GM23338 (cell line): Measurements from ENCODE around the gene PTX3. TPM values are rescaled to one million over a fixed set of nuclear protein-coding genes. Genes with fewer than 3 reads are reported as not detected.

Experiments
- ATAC-seq: fragments of 200-7000 bp; cut with Tn5 transposase; 3 replicates; pipeline ENCODE4 v1.9.1; 2020
- DNase-seq: peaks from one replicate; pipeline ENCODE4 v3.0.0-alpha.2; 2015; ENCODE audit warnings: low spot score
- H2AFZ ChIP-seq: fragments of 200-600 bp; sonication (generic); 2 replicates; pipeline ENCODE4 v1.8.0; 2016; ENCODE audit warnings: antibody characterized with exemption, mild to moderate bottlenecking, moderate library complexity
- H3F3A ChIP-seq: fragments of 200-600 bp; sonication (generic); replicated peaks from 2 replicates; pipeline ENCODE4 v1.8.0; 2017; ENCODE audit warnings: antibody characterized with exemption, mixed run types, low read depth
- H3K27ac ChIP-seq: fragments of 200-600 bp; sonication (generic); 2 replicates; pipeline ENCODE4 v1.6.1; 2016; ENCODE audit warnings: low read depth
- H3K27me3 ChIP-seq: fragments of 200-600 bp; sonication (generic); 2 replicates; pipeline ENCODE4 v1.8.0; 2016; ENCODE audit warnings: mild to moderate bottlenecking, mixed run types, moderate library complexity; ENCODE audit not compliant: insufficient read depth
- H3K36me3 ChIP-seq: fragments of 200-600 bp; sonication (generic); 2 replicates; pipeline ENCODE4 v1.8.0; 2016; ENCODE audit warnings: mild to moderate bottlenecking; ENCODE audit not compliant: insufficient read depth
- H3K4me1 ChIP-seq: fragments of 200-600 bp; sonication (generic); 2 replicates; pipeline ENCODE4 v1.8.0; 2016; ENCODE audit warnings: mild to moderate bottlenecking, moderate library complexity; ENCODE audit not compliant: insufficient read depth
- H3K4me2 ChIP-seq: fragments of 200-600 bp; sonication (generic); 2 replicates; pipeline ENCODE4 v1.7.1; 2017; ENCODE audit warnings: mixed run types
- H3K4me3 ChIP-seq: fragments of 200-600 bp; sonication (generic); 2 replicates; pipeline ENCODE4 v1.6.1; 2016; ENCODE audit warnings: mixed run types
- H3K79me2 ChIP-seq: fragments of 200-600 bp; sonication (generic); replicated peaks from 2 replicates; pipeline ENCODE4 v1.8.0; 2017; ENCODE audit warnings: mild to moderate bottlenecking; ENCODE audit not compliant: insufficient read depth
- H3K9me2 ChIP-seq: fragments of 200-600 bp; sonication (generic); 2 replicates; pipeline ENCODE4 v1.8.0; 2017; ENCODE audit not compliant: insufficient read depth
- H4K20me1 ChIP-seq: fragments of 200-600 bp; sonication (generic); replicated peaks from 2 replicates; pipeline ENCODE4 v1.8.0; 2017; ENCODE audit warnings: mild to moderate bottlenecking; ENCODE audit not compliant: insufficient read depth
- H3K27ac Mint-ChIP-seq: 2 replicates; pipeline ENCODE4 v1.8.0; 2020; ENCODE audit warnings: inconsistent platforms, mild to moderate bottlenecking, moderate library complexity, mixed read lengths
- H3K27me3 Mint-ChIP-seq: 3 replicates; pipeline ENCODE4 v1.8.0; 2022; ENCODE audit warnings: low read depth, mild to moderate bottlenecking, moderate library complexity, mixed read lengths, inconsistent platforms; ENCODE audit not compliant: insufficient read depth, poor library complexity
- H3K36me3 Mint-ChIP-seq: 3 replicates; pipeline ENCODE4 v1.8.0; 2021; ENCODE audit warnings: low read depth, mild to moderate bottlenecking, inconsistent platforms, moderate library complexity, mixed read lengths
- H3K4me1 Mint-ChIP-seq: 3 replicates; pipeline ENCODE4 v1.8.0; 2020; ENCODE audit warnings: mild to moderate bottlenecking, inconsistent platforms, mixed read lengths
- H3K4me3 Mint-ChIP-seq: 3 replicates; pipeline ENCODE4 v1.8.0; 2021; ENCODE audit warnings: moderate library complexity, mild to moderate bottlenecking, inconsistent platforms, mixed read lengths
- H3K9me3 Mint-ChIP-seq: 3 replicates; pipeline ENCODE4 v1.8.0; 2020; ENCODE audit warnings: moderate library complexity, mild to moderate bottlenecking, inconsistent platforms, mixed read lengths
- CREB1 ChIP-seq: fragments of 250-450 bp; sonication (Bioruptor Pico); IDR thresholded peaks from 2 replicates; pipeline ENCODE4 v1.5.0; 2020; ENCODE audit warnings: low read depth, mild to moderate bottlenecking, moderate library complexity
- EZH2 ChIP-seq: fragments of 200-600 bp; sonication (generic); IDR thresholded peaks from one replicate; pipeline ENCODE4 v1.8.0; 2017; ENCODE audit warnings: antibody characterized with exemption, mild to moderate bottlenecking, low read depth; ENCODE audit not compliant: unreplicated experiment
- JUNB ChIP-seq: IDR thresholded peaks from one replicate; pipeline ENCODE4 v1.6.1; 2016; ENCODE audit warnings: antibody characterized with exemption; ENCODE audit not compliant: unreplicated experiment
- NANOG ChIP-seq: IDR thresholded peaks from 2 replicates; pipeline ENCODE4 v1.6.1; 2016; ENCODE audit warnings: antibody characterized with exemption, borderline replicate concordance
- POLR2AphosphoS5 ChIP-seq: IDR thresholded peaks from 2 replicates; pipeline ENCODE4 v1.6.1; 2016; ENCODE audit warnings: antibody characterized with exemption, low read depth
- STAT1 ChIP-seq: IDR thresholded peaks from one replicate; pipeline ENCODE4 v1.6.1; 2016; ENCODE audit warnings: antibody characterized with exemption; ENCODE audit not compliant: unreplicated experiment
- ZNF114 ChIP-seq: fragments of 250-450 bp; sonication (Bioruptor Pico); IDR thresholded peaks from 2 replicates; pipeline ENCODE4 v1.5.0; 2020; ENCODE audit warnings: mild to moderate bottlenecking, moderate library complexity
- ZNF331 ChIP-seq: fragments of 250-450 bp; sonication (Bioruptor Pico); IDR thresholded peaks from 2 replicates; pipeline ENCODE4 v1.5.0; 2020; ENCODE audit warnings: low read depth, mild to moderate bottlenecking, moderate library complexity
- polyA plus RNA-seq: library from polyadenylated mRNA; unstranded; fragments of >200 nt; fragmentation: Nextera tagmentation; extraction: Ambion mirVana; gene quantifications from 2 replicates; pipeline ENCODE4 v1.2.1, GENCODE V29; 2016
- total RNA-seq: library from RNA; depleted of rRNA; stranded (reverse); fragments of >200 nt; shearing (Covaris generic); gene quantifications from 2 replicates; pipeline ENCODE4 v1.2.3, GENCODE V29; 2014
- TF ChIP-seq, protein P1 (sequence below): IDR thresholded peaks from one replicate; pipeline ENCODE4 v1.6.1; 2018; ENCODE audit warnings: antibody characterized with exemption; ENCODE audit not compliant: unreplicated experiment
- TF ChIP-seq, protein P2 (sequence below): IDR thresholded peaks from 2 replicates; pipeline ENCODE4 v1.6.1; 2016; ENCODE audit warnings: antibody characterized with exemption
- TF ChIP-seq, protein P3 (sequence below): fragments of 250-450 bp; sonication (Bioruptor Pico); IDR thresholded peaks from 2 replicates; pipeline ENCODE4 v1.5.0; 2020; ENCODE audit warnings: mild to moderate bottlenecking, moderate library complexity

The PTX3 gene
- total and polyA plus RNA-seq, 2 experiments from 2014 or later = 1.2 to 2.4 TPM

DNA sequence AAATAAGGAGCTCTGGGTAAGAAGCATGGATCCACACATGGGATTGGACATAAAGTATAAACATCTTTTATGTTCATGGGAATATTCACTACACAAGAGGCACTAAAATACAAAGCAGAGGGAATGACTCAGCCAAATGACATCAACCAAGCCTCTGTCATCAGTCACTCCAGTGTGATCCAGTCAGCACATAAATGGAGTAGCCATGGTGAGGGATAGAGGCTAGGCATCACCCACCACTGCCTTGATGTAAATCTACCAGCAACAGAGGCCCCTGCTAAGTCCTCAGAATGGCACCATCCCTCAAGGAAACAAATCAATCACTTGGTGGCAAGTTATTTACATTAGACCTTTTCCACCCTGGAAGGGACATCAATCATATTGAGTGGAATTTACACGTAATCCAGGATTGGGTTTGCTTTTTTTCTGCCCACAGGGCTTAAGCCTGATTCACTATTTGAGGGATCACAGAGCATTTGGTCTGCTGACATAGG lies 39.3 kb downstream of the PTX3 start (continued):
- TF ChIP-seq, protein P1, sequence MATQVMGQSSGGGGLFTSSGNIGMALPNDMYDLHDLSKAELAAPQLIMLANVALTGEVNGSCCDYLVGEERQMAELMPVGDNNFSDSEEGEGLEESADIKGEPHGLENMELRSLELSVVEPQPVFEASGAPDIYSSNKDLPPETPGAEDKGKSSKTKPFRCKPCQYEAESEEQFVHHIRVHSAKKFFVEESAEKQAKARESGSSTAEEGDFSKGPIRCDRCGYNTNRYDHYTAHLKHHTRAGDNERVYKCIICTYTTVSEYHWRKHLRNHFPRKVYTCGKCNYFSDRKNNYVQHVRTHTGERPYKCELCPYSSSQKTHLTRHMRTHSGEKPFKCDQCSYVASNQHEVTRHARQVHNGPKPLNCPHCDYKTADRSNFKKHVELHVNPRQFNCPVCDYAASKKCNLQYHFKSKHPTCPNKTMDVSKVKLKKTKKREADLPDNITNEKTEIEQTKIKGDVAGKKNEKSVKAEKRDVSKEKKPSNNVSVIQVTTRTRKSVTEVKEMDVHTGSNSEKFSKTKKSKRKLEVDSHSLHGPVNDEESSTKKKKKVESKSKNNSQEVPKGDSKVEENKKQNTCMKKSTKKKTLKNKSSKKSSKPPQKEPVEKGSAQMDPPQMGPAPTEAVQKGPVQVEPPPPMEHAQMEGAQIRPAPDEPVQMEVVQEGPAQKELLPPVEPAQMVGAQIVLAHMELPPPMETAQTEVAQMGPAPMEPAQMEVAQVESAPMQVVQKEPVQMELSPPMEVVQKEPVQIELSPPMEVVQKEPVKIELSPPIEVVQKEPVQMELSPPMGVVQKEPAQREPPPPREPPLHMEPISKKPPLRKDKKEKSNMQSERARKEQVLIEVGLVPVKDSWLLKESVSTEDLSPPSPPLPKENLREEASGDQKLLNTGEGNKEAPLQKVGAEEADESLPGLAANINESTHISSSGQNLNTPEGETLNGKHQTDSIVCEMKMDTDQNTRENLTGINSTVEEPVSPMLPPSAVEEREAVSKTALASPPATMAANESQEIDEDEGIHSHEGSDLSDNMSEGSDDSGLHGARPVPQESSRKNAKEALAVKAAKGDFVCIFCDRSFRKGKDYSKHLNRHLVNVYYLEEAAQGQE = no peak
- TF ChIP-seq NANOG = no peak
- TF ChIP-seq STAT1 = no peak

DNA sequence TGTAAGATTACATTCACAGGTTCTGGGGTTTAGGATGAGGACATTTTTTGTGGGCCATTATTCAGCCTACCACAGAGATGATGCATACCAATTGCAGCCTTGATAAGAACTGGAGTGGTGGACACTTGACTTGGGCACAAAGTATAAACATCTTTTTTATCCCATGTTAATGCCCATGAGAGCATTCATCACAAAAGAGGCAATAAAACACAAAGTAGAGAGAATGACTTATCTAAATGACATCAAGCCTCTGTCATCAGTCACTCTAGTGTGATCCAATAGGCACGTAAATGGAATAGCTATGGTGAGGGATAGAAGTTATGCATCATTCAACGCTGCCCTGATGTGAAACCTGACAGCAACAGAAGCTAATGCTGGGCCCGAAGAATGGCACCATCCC lies 40.8 kb downstream of the PTX3 start:
- Histone ChIP-seq H2AFZ (no peak overlapping the region), H3K4me1 (no peaks in the 10 kb centered on the region), H3F3A (no peaks in the 10 kb centered on the region), H4K20me1 (0 out of 2 replicates have a peak, but pooled peaks cover 3% of the 10 kb centered on the region), H3K27me3 (no peaks in the 10 kb centered on the region), H3K4me2 (no peak overlapping the region), H3K79me2 (no peaks in the 10 kb centered on the region), H3K36me3 (no peaks in the 10 kb centered on the region), H3K27ac (no peak overlapping the region), H3K9me2 (no peaks in the 10 kb centered on the region), H3K4me3 (no peak overlapping the region)
- peaks cover 9% of the 10 kb centered on the region for H3K36me3 Mint-ChIP-seq
- H3K4me1 Mint-ChIP-seq = peaks cover 18% of the 10 kb centered on the region
- no peak for ATAC-seq
- peaks cover 4% of the 10 kb centered on the region; the same call in 2 of the 3 replicates for H3K9me3 Mint-ChIP-seq
- DNase-seq = no peak
- no peak overlapping the region for H3K4me3 Mint-ChIP-seq
- no peak overlapping the region for H3K27ac Mint-ChIP-seq
- peaks cover 4% of the 10 kb centered on the region for H3K27me3 Mint-ChIP-seq
- TF ChIP-seq, protein P2, sequence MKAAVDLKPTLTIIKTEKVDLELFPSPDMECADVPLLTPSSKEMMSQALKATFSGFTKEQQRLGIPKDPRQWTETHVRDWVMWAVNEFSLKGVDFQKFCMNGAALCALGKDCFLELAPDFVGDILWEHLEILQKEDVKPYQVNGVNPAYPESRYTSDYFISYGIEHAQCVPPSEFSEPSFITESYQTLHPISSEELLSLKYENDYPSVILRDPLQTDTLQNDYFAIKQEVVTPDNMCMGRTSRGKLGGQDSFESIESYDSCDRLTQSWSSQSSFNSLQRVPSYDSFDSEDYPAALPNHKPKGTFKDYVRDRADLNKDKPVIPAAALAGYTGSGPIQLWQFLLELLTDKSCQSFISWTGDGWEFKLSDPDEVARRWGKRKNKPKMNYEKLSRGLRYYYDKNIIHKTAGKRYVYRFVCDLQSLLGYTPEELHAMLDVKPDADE = no peak
- no peak for TF ChIP-seq NANOG
- no peak for TF ChIP-seq ZNF331 (CRISPR knock-in tag)
- TF ChIP-seq, protein P1 = no peak
- TF ChIP-seq STAT1 = no peak
- no peak for TF ChIP-seq POLR2AphosphoS5
- TF ChIP-seq CREB1 = no peak
- no peak for TF ChIP-seq JUNB
- no peak for TF ChIP-seq EZH2
- no peak for TF ChIP-seq ZNF114
- TF ChIP-seq, protein P3, sequence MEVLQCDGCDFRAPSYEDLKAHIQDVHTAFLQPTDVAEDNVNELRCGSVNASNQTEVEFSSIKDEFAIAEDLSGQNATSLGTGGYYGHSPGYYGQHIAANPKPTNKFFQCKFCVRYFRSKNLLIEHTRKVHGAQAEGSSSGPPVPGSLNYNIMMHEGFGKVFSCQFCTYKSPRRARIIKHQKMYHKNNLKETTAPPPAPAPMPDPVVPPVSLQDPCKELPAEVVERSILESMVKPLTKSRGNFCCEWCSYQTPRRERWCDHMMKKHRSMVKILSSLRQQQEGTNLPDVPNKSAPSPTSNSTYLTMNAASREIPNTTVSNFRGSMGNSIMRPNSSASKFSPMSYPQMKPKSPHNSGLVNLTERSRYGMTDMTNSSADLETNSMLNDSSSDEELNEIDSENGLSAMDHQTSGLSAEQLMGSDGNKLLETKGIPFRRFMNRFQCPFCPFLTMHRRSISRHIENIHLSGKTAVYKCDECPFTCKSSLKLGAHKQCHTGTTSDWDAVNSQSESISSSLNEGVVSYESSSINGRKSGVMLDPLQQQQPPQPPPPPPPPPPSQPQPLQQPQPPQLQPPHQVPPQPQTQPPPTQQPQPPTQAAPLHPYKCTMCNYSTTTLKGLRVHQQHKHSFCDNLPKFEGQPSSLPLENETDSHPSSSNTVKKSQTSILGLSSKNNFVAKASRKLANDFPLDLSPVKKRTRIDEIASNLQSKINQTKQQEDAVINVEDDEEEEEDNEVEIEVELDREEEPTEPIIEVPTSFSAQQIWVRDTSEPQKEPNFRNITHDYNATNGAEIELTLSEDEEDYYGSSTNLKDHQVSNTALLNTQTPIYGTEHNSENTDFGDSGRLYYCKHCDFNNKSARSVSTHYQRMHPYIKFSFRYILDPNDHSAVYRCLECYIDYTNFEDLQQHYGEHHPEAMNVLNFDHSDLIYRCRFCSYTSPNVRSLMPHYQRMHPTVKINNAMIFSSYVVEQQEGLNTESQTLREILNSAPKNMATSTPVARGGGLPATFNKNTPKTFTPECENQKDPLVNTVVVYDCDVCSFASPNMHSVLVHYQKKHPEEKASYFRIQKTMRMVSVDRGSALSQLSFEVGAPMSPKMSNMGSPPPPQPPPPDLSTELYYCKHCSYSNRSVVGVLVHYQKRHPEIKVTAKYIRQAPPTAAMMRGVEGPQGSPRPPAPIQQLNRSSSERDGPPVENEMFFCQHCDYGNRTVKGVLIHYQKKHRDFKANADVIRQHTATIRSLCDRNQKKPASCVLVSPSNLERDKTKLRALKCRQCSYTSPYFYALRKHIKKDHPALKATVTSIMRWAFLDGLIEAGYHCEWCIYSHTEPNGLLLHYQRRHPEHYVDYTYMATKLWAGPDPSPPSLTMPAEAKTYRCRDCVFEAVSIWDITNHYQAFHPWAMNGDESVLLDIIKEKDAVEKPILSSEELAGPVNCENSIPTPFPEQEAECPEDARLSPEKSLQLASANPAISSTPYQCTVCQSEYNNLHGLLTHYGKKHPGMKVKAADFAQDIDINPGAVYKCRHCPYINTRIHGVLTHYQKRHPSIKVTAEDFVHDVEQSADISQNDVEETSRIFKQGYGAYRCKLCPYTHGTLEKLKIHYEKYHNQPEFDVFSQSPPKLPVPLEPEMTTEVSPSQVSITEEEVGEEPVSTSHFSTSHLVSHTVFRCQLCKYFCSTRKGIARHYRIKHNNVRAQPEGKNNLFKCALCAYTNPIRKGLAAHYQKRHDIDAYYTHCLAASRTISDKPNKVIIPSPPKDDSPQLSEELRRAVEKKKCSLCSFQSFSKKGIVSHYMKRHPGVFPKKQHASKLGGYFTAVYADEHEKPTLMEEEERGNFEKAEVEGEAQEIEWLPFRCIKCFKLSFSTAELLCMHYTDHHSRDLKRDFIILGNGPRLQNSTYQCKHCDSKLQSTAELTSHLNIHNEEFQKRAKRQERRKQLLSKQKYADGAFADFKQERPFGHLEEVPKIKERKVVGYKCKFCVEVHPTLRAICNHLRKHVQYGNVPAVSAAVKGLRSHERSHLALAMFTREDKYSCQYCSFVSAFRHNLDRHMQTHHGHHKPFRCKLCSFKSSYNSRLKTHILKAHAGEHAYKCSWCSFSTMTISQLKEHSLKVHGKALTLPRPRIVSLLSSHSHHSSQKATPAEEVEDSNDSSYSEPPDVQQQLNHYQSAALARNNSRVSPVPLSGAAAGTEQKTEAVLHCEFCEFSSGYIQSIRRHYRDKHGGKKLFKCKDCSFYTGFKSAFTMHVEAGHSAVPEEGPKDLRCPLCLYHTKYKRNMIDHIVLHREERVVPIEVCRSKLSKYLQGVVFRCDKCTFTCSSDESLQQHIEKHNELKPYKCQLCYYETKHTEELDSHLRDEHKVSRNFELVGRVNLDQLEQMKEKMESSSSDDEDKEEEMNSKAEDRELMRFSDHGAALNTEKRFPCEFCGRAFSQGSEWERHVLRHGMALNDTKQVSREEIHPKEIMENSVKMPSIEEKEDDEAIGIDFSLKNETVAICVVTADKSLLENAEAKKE (CRISPR knock-in tag) = no peak
